ENCODE data around the gene CHPF2. TPM values are rescaled to one million over a fixed set of nuclear protein-coding genes. Genes with fewer than 3 reads are reported as not detected.

The CHPF2 gene
- total RNA-seq, 3 donors from 2014 or later, result 38.3 to 52.2 (median 41.5) TPM

DNA sequence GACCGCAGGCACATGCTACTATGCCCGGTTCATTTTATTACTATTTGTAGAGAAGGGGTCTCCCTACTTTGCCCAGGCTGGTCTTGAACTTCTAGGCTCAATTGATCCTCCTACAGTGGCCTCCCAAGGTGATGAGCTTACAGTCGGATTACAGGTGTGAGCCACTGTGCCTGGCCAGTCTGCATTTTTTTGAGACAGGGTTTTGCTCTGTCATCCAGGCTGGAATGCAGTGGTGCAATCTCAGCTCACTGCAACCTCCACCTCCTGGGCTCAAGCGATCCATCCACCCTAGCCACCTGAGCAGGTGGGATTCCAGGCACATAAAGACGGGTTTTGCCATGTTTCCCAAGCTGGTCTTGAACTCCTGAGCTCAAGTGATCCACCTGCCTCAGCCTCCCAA is 19.7 kb upstream of the CHPF2 start:
- H3K4me3 ChIP-seq, result no peak overlapping the region
- ATAC-seq (no peak), DNase-seq (no peak)
- intact Hi-C loops (cut with DNase I, micrococcal nuclease), result no loop called here
- H3K4me1 ChIP-seq (ENCODE audit: low read depth), result peaks cover 3% of the 10 kb centered on the region
- H3K9me3 ChIP-seq, result no peaks in the 10 kb centered on the region
- TF ChIP-seq, protein P1, sequence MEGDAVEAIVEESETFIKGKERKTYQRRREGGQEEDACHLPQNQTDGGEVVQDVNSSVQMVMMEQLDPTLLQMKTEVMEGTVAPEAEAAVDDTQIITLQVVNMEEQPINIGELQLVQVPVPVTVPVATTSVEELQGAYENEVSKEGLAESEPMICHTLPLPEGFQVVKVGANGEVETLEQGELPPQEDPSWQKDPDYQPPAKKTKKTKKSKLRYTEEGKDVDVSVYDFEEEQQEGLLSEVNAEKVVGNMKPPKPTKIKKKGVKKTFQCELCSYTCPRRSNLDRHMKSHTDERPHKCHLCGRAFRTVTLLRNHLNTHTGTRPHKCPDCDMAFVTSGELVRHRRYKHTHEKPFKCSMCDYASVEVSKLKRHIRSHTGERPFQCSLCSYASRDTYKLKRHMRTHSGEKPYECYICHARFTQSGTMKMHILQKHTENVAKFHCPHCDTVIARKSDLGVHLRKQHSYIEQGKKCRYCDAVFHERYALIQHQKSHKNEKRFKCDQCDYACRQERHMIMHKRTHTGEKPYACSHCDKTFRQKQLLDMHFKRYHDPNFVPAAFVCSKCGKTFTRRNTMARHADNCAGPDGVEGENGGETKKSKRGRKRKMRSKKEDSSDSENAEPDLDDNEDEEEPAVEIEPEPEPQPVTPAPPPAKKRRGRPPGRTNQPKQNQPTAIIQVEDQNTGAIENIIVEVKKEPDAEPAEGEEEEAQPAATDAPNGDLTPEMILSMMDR (IDR thresholded peaks at IDR 0.05), result no peak
- H3K36me3 ChIP-seq (ENCODE audit: low read depth), result peaks cover 4% of the 10 kb centered on the region

DNA sequence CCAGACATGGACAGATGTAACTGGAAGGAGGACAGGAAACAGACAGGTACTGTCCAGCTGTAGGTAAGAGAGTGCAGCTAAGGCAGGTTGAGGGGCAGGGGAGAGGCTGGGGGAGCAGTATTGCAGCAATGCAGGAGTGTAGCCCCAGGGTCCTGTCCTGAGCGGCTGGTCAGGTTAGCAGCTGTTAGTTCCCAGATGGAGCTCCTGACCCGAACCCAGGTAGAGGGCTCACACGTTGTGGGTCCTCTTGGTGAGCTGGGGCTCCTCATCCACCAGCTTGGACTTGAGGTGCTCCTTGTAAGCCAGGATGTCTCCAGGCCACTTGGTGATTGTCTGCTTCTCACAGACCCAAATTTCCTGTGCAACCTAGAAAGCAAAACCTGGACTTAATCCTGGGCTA is 18.5 kb upstream of the CHPF2 start:
- Histone ChIP-seq H3K36me3 (ENCODE audit: low read depth) (peaks cover 4% of the 10 kb centered on the region), H3K4me1 (ENCODE audit: low read depth) (peaks cover 3% of the 10 kb centered on the region), H3K4me3 (no peak overlapping the region), H3K9me3 (no peaks in the 10 kb centered on the region)
- intact Hi-C loops (cut with DNase I, micrococcal nuclease), result no loop called here
- TF ChIP-seq, protein P1 (IDR thresholded peaks at IDR 0.05), result no peak
- DNase-seq (no peak), ATAC-seq (no peak)

DNA sequence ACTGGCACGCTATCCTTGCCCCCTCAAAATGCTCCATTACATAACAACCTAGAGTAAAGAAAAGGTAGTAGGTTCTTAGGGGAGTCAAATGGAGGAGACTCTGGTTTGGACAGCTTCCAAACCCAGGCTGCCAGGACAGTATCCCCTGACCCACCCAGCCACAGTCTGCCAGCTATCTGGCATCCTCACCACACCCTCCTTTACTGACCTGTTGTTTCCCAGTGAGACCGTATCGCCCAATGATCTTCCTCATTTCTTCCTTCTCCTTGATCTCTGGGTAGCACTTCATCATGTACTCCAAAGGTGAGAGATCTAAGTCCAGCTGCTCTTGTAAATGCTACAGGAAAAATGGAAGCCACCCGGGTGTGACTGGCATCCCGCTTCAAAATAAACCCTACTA is 16.9 kb upstream of the CHPF2 start:
- DNase-seq, result peak in 2 of 3 donors; percentile 34 to 44
- intact Hi-C loops (cut with DNase I, micrococcal nuclease), result no loop called here
- Histone ChIP-seq H3K4me1 (ENCODE audit: low read depth) (peaks cover 3% of the 10 kb centered on the region), H3K9me3 (no peaks in the 10 kb centered on the region), H3K36me3 (ENCODE audit: low read depth) (peaks cover 4% of the 10 kb centered on the region), H3K4me3 (no peak overlapping the region)
- peak; percentile 93 for ATAC-seq
- TF ChIP-seq, protein P1 (IDR thresholded peaks at IDR 0.05), result no peak

DNA sequence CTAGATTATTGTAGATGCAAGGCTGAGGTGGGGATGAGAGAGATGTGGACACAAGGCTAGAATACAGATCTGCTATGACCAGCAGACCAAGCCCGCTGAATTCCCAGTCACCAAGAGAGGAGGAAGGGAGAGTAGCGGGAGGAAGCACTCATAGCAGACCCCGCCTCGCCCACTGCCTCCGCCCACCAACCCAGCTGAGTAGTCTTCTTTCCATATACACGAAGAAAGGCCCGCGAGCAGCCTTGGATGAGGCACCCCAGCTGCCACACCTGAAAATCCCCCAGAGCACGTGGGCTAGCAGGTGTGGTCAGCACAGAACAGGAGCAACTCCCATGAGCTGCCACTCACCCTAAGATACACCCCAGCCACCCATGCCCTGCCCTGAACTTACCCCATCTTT is 14.1 kb upstream of the CHPF2 start:
- Histone ChIP-seq H3K4me3 (no peak overlapping the region), H3K4me1 (ENCODE audit: low read depth) (peaks cover 3% of the 10 kb centered on the region), H3K9me3 (no peaks in the 10 kb centered on the region), H3K36me3 (ENCODE audit: low read depth) (peaks cover 4% of the 10 kb centered on the region)
- DNase-seq (no peak), ATAC-seq (no peak)
- TF ChIP-seq, protein P1 (IDR thresholded peaks at IDR 0.05), result no peak
- intact Hi-C loops (cut with DNase I, micrococcal nuclease), result no loop called here

DNA sequence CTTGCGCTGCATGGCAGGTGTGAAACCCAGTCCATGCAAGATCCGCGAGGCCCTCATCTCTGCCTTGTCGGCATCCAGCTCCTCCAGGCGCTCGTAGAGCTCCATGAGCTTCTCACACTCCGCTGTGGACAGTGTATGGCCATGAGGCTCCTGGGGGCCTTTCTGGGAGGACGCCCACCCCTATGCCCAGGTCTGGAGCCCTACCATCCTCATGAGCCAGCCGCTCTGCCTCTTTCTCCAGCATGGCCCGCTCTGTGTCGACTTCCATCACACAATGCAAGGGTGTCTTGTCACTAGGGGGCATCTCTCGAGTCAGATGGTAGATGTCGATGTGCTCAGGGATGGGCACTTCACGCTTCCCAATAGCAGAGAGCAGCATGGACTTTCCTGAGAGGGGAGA is 8.6 kb upstream of the CHPF2 start:
- H3K9me3 ChIP-seq, result no peaks in the 10 kb centered on the region
- no peaks in the 10 kb centered on the region for H3K36me3 ChIP-seq (ENCODE audit: low read depth)
- intact Hi-C loops (cut with DNase I, micrococcal nuclease), result no loop called here
- H3K4me3 ChIP-seq, result no peak overlapping the region
- peaks cover 21% of the 10 kb centered on the region for H3K4me1 ChIP-seq (ENCODE audit: low read depth)
- ATAC-seq, result no peak
- TF ChIP-seq, protein P1 (IDR thresholded peaks at IDR 0.05), result no peak
- DNase-seq, result no peak

DNA sequence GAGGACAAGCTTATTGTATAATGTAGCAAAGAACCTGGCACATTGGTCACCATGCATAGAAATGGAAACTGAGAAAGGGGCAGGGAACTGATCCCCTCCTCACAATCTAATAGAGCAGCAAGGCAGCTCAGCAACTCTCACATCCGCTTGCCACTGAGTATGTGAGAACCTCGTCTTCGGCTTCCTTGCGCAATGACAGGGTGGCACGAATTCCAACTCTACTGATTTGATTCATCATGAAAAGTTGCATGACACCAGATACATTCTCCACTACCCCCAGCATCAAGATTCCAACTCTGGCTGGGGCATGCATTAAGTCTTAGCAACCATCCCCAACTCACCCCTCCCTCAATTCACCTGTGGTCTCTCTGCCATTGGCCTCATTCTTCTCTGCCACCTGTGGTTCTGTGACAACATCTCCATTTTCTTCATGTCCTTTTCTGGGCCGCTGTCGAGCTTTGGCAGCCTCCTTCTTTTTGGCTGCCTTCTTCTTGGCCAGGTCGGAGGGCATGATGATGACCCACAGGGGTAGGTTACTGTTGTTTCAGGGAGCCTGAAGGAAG is 6.3 kb upstream of the CHPF2 start:
- Histone ChIP-seq H3K9me3 (no peaks in the 10 kb centered on the region), H3K36me3 (ENCODE audit: low read depth) (no peaks in the 10 kb centered on the region), H3K4me3 (no peak overlapping the region), H3K4me1 (ENCODE audit: low read depth) (peaks cover 25% of the 10 kb centered on the region)
- no peak for DNase-seq
- no peak for ATAC-seq
- TF ChIP-seq, protein P1 (IDR thresholded peaks at IDR 0.05), result no peak
- intact Hi-C loops (cut with DNase I, micrococcal nuclease), result no loop called here

All from mucosa of descending colon (tissue), 3 donors.